Neural crest cell (in vitro differentiated cells): ENCODE results near the gene CDYL. TPM values are rescaled to one million over a fixed set of nuclear protein-coding genes. Genes with fewer than 3 reads are reported as not detected.

Source experiments
- DNase-seq: peaks from one replicate; pipeline ENCODE4 v3.0.0; 2021; ENCODE audit warnings: low read depth, mixed read lengths, low spot score
- H3K27ac Mint-ChIP-seq: one replicate; pipeline ENCODE4 v1.8.0; 2021; ENCODE audit warnings: mild to moderate bottlenecking, mixed read lengths; ENCODE audit not compliant: unreplicated experiment
- H3K27me3 Mint-ChIP-seq: 2 replicates; pipeline ENCODE4 v1.8.0; 2021; ENCODE audit warnings: low read depth, mild to moderate bottlenecking, mixed read lengths
- H3K36me3 Mint-ChIP-seq: 2 replicates; pipeline ENCODE4 v1.8.0; 2021; ENCODE audit warnings: low read depth, mild to moderate bottlenecking, mixed read lengths
- H3K4me1 Mint-ChIP-seq: 2 replicates; pipeline ENCODE4 v1.8.0; 2021; ENCODE audit warnings: mixed read lengths
- H3K4me3 Mint-ChIP-seq: one replicate; pipeline ENCODE4 v1.8.0; 2021; ENCODE audit warnings: mild to moderate bottlenecking, mixed read lengths
- H3K9me3 Mint-ChIP-seq: 2 replicates; pipeline ENCODE4 v1.8.0; 2021; ENCODE audit warnings: mixed read lengths
- CTCF ChIP-seq: fragments of 200-600 bp; sonication (generic); conservative IDR thresholded peaks from 2 replicates; pipeline ENCODE4 v1.5.0; 2021; ENCODE audit warnings: antibody characterized with exemption, mild to moderate bottlenecking
- total RNA-seq: library from RNA; stranded (reverse); gene quantifications from 2 replicates; pipeline ENCODE4 v1.2.1, GENCODE V29; 2021

CDYL gene
- total RNA-seq, 1 donor from 2014 or later = 54.2 TPM

GRCh38 chr6:4948781-4949450 is 172.7 kb downstream of the CDYL start:
- no peak for DNase-seq
- no peak for TF ChIP-seq CTCF
- H3K27me3 Mint-ChIP-seq = no peaks in the 10 kb centered on the region
- H3K36me3 Mint-ChIP-seq = peaks cover 22% of the 10 kb centered on the region
- H3K27ac Mint-ChIP-seq = no peak overlapping the region
- H3K9me3 Mint-ChIP-seq = no peaks in the 10 kb centered on the region
- H3K4me3 Mint-ChIP-seq = no peak overlapping the region
- H3K4me1 Mint-ChIP-seq = peaks cover 11% of the 10 kb centered on the region

GRCh38 chr6:4950076-4950475 is 173.9 kb downstream of the CDYL start:
- Mint-ChIP-seq H3K4me1 (peaks cover 10% of the 10 kb centered on the region), H3K9me3 (no peaks in the 10 kb centered on the region), H3K27ac (peak overlapping the region; percentile 93), H3K36me3 (peaks cover 24% of the 10 kb centered on the region), H3K4me3 (no peak overlapping the region), H3K27me3 (no peaks in the 10 kb centered on the region)
- TF ChIP-seq CTCF = no peak
- no peak for DNase-seq

- peaks cover 25% of the 10 kb centered on the region for H3K36me3 Mint-ChIP-seq
- H3K27ac Mint-ChIP-seq = no peak overlapping the region
- H3K4me3 Mint-ChIP-seq = no peak overlapping the region
Measured at GRCh38 chr6:4950836-4951533, 174.8 kb downstream of the CDYL start.

GRCh38 chr6:4953440-4953839 is 177.2 kb downstream of the CDYL start:
- Mint-ChIP-seq H3K4me1 (peaks cover 4% of the 10 kb centered on the region), H3K4me3 (no peak overlapping the region), H3K36me3 (peaks cover 32% of the 10 kb centered on the region), H3K27ac (no peak overlapping the region), H3K9me3 (no peaks in the 10 kb centered on the region), H3K27me3 (no peaks in the 10 kb centered on the region)
- TF ChIP-seq CTCF = no peak
- no peak for DNase-seq

More at GRCh38 chr6:4950836-4951533, 174.8 kb downstream of the CDYL start:
- peaks cover 10% of the 10 kb centered on the region for H3K4me1 Mint-ChIP-seq
- H3K27me3 Mint-ChIP-seq = no peaks in the 10 kb centered on the region
- no peak for TF ChIP-seq CTCF
- no peak for DNase-seq
- H3K9me3 Mint-ChIP-seq = no peaks in the 10 kb centered on the region

GRCh38 chr6:4956625-4957024 is 180.4 kb downstream of the CDYL start:
- no peaks in the 10 kb centered on the region for H3K9me3 Mint-ChIP-seq
- H3K27me3 Mint-ChIP-seq = no peaks in the 10 kb centered on the region
- H3K4me1 Mint-ChIP-seq = no peaks in the 10 kb centered on the region
- no peak overlapping the region for H3K27ac Mint-ChIP-seq
- TF ChIP-seq CTCF = no peak
- H3K4me3 Mint-ChIP-seq = no peak overlapping the region
- no peak for DNase-seq
- peaks cover 18% of the 10 kb centered on the region for H3K36me3 Mint-ChIP-seq
